Measurements from ENCODE around the gene VPS26A. TPM values are rescaled to one million over a fixed set of nuclear protein-coding genes. Genes with fewer than 3 reads are reported as not detected.

The VPS26A gene
- total and polyA plus RNA-seq, 2 donors (not counting 3 experiments of a cell fraction or from before 2014, with no cell fraction given), result 11.7 to 60.3 TPM

GRCh38 chr10:69107699-69108098 lies 16.3 kb upstream of the VPS26A start:
- no peaks in the 10 kb centered on the region for H3K27me3 ChIP-seq (ENCODE audit: control insufficient read depth in 2 of 2, insufficient read depth in 2 of 2, low read length in 2 of 2)
- no peaks in the 10 kb centered on the region for H3K9me3 ChIP-seq (replicated peaks; ENCODE audit: control insufficient read depth, insufficient read depth, low read length)
- ChIA-PET CTCF (interaction anchor here (1.0 kb wide), 1 partner anchor 103 kb away, joined by 4 read pairs; no protein-coding TSS in a partner anchor), POLR2A (no interaction called here)
- H3K4me1 ChIP-seq (ENCODE audit: control insufficient read depth, extremely low read depth, insufficient read depth, low read length), result peaks cover 3% of the 10 kb centered on the region
- dilution Hi-C loops (cut with MboI; ENCODE audit: extremely low pct_ligation_motif_present, low sequenced_read_pairs) (no loop called here), intact Hi-C loops (cut with micrococcal nuclease) (no loop called here)
- no peak overlapping the region for H3K4me3 ChIP-seq (replicated peaks in 1 of 3; ENCODE audit: insufficient read depth in 1 of 3, low read depth in 1 of 3, low read length in 3 of 3)
- H3K9ac ChIP-seq (replicated peaks; ENCODE audit: extremely low read depth, insufficient read depth, low read length), result no peak overlapping the region
- H2AFZ ChIP-seq (ENCODE audit: low read depth, low read length), result no peak overlapping the region
- FAIRE-seq (no peak), DNase-seq (ENCODE audit: low read depth, low spot score) (no peak)
- H3K4me2 ChIP-seq (ENCODE audit: insufficient read depth, low read length), result no peak overlapping the region
- no TSS peak for BruUV-seq (replicated peaks)
- H3K36me3 ChIP-seq (ENCODE audit: control insufficient read depth in 2 of 2, extremely low read depth in 1 of 2, insufficient read depth in 2 of 2, low read length in 2 of 2), result peaks cover 6 to 13% of the 10 kb centered on the region in 2 experiments
- no peak overlapping the region for H3K27ac ChIP-seq (ENCODE audit: insufficient read depth, low read depth, low read length)
- H3K79me2 ChIP-seq (ENCODE audit: control insufficient read depth, insufficient read depth, low read length), result peaks cover 7% of the 10 kb centered on the region
- H3K9me1 ChIP-seq (replicated peaks; ENCODE audit: control insufficient read depth, extremely low read depth, insufficient read depth, low read length), result no peaks in the 10 kb centered on the region
- TF ChIP-seq GATA2 (IDR thresholded peaks at IDR 0.05; ENCODE audit: insufficient read depth, insufficient read length, low read depth, low read length) (no peak), FOS (IDR thresholded peaks at IDR 0.05; ENCODE audit: borderline replicate concordance, insufficient read depth, low read length) (no peak), POLR2A (IDR thresholded peaks at IDR 0.05; ENCODE audit: low read depth, low read length) (no peak)
- TF ChIP-seq, protein P1, sequence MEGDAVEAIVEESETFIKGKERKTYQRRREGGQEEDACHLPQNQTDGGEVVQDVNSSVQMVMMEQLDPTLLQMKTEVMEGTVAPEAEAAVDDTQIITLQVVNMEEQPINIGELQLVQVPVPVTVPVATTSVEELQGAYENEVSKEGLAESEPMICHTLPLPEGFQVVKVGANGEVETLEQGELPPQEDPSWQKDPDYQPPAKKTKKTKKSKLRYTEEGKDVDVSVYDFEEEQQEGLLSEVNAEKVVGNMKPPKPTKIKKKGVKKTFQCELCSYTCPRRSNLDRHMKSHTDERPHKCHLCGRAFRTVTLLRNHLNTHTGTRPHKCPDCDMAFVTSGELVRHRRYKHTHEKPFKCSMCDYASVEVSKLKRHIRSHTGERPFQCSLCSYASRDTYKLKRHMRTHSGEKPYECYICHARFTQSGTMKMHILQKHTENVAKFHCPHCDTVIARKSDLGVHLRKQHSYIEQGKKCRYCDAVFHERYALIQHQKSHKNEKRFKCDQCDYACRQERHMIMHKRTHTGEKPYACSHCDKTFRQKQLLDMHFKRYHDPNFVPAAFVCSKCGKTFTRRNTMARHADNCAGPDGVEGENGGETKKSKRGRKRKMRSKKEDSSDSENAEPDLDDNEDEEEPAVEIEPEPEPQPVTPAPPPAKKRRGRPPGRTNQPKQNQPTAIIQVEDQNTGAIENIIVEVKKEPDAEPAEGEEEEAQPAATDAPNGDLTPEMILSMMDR (IDR thresholded peaks at IDR 0.05; ENCODE audit: extremely low read depth in 1 of 2, insufficient read depth in 1 of 2, low read depth in 1 of 2, low read length in 2 of 2), result no peak
- H4K20me1 ChIP-seq (replicated peaks; ENCODE audit: control insufficient read depth, extremely low read depth, insufficient read depth, low read length), result no peaks in the 10 kb centered on the region

DNA sequence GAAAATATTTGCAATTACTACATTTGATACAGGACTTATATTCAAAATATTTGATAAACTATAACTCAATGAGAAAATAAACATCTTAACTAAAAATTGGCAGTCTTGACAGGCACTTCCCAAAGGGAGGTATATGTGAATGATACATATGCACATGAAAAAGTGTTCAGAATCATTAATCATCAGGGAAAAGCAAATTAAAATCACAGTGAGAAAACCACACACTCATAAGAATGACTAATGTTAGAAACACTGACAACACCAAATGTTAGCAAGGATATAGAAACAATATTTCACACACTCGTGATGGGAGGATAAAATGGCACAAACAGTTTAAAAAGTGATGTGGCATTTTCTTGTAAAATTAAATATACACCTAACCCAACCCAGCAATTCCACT lies 4.1 kb upstream of the VPS26A start:
- H3K79me2 ChIP-seq (ENCODE audit: control insufficient read depth, insufficient read depth, low read length), result peaks cover 7% of the 10 kb centered on the region
- no TSS peak for BruUV-seq (replicated peaks)
- no peaks in the 10 kb centered on the region for H3K36me3 ChIP-seq (ENCODE audit: control insufficient read depth in 2 of 2, extremely low read depth in 1 of 2, insufficient read depth in 2 of 2, low read length in 2 of 2)
- no peaks in the 10 kb centered on the region for H3K9me3 ChIP-seq (replicated peaks; ENCODE audit: control insufficient read depth, insufficient read depth, low read length)
- H3K4me2 ChIP-seq (ENCODE audit: insufficient read depth, low read length), result no peak overlapping the region
- dilution Hi-C loops (cut with MboI; ENCODE audit: extremely low pct_ligation_motif_present, low sequenced_read_pairs) (no loop called here), intact Hi-C loops (cut with micrococcal nuclease) (loop anchor here (5.0 kb wide), 1 partner anchor 292 kb away; no protein-coding TSS in a partner anchor)
- H3K9me1 ChIP-seq (replicated peaks; ENCODE audit: control insufficient read depth, extremely low read depth, insufficient read depth, low read length), result no peaks in the 10 kb centered on the region
- POLR2A ChIA-PET, result no interaction called here
- DNase-seq (ENCODE audit: low read depth, low spot score) (no peak), FAIRE-seq (no peak)
- TF ChIP-seq FOS (IDR thresholded peaks at IDR 0.05; ENCODE audit: borderline replicate concordance, insufficient read depth, low read length) (no peak), MAX (IDR thresholded peaks at IDR 0.05; ENCODE audit: insufficient read depth, insufficient read length) (no peak), GATA2 (IDR thresholded peaks at IDR 0.05; ENCODE audit: insufficient read depth, insufficient read length, low read depth, low read length) (no peak), EZH2 (IDR thresholded peaks at IDR 0.05; ENCODE audit: borderline replicate concordance, low read depth, low read length, severe bottlenecking) (no peak), POLR2AphosphoS5 (IDR thresholded peaks at IDR 0.05; ENCODE audit: insufficient read depth, low read depth, low read length) (no peak), POLR2A (IDR thresholded peaks at IDR 0.05; ENCODE audit: low read depth, low read length) (no peak), JUN (IDR thresholded peaks at IDR 0.05; ENCODE audit: borderline replicate concordance, insufficient read depth, insufficient read length, low read depth) (no peak), MYC (IDR thresholded peaks at IDR 0.05; ENCODE audit: low read depth, low read length) (no peak)
- TF ChIP-seq, protein P1 (IDR thresholded peaks at IDR 0.05; ENCODE audit: extremely low read depth in 1 of 2, insufficient read depth in 1 of 2, low read depth in 1 of 2, low read length in 2 of 2), result no peak
- no peak overlapping the region for H3K4me3 ChIP-seq (replicated peaks in 1 of 3; ENCODE audit: insufficient read depth in 1 of 3, low read depth in 1 of 3, low read length in 3 of 3)
- no peaks in the 10 kb centered on the region for H3K27me3 ChIP-seq (ENCODE audit: control insufficient read depth in 2 of 2, insufficient read depth in 2 of 2, low read length in 2 of 2)
- no peak overlapping the region for H3K9ac ChIP-seq (replicated peaks; ENCODE audit: extremely low read depth, insufficient read depth, low read length)
- no peaks in the 10 kb centered on the region for H4K20me1 ChIP-seq (replicated peaks; ENCODE audit: control insufficient read depth, extremely low read depth, insufficient read depth, low read length)
- H3K27ac ChIP-seq (ENCODE audit: insufficient read depth, low read depth, low read length), result no peak overlapping the region
- CTCF ChIA-PET, result no interaction called here
- H2AFZ ChIP-seq (ENCODE audit: low read depth, low read length), result no peak overlapping the region
- peaks cover 5% of the 10 kb centered on the region for H3K4me1 ChIP-seq (ENCODE audit: control insufficient read depth, extremely low read depth, insufficient read depth, low read length)
